ENCODE data around the gene RIMS4.

RIMS4 gene

DNA sequence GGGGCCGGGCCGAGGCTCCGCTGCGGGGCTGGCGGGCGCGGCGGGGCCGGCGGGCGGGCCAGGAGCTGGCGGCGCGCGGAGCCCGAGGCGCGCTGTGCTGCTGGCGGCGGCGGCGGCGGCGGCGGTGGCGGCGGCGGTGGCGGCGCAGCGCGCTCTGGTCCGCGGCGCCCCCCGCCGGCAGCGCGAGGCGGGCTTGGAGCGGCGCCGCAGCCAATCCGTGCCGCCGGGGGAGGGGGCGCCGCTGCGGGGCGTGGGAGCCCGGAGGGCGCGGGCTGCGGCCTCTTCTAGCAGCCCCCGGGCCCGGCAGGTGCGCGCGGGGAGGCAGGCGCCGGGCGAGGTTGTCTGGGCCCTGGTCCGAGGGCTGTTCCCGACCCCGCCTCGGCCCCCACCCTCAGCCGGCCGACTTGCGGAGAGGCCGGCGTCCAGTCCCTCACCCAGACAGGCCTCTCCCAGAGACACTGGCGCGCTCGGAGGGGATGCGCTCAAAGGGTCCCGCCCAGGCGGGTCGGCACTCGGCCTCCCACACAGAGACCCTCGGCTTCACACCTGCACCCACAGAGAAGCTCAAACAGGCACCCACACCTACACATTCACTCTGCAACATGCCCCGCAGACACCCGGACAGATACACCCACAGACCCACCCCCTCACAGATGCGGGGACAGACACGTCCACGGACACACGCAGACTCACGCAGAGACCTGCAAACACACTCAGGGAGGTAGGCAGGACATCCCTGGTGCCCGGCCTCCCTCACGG lies at the start of gene RIMS4:
TSS of gene RIMS4 (minus strand) at position 156 of the 759 bp plus-strand sequence. CDS start 275 bp downstream, outside the sequence.
- no peak for DNase-seq (ENCODE audit: low read depth in 2 of 2)

DNA sequence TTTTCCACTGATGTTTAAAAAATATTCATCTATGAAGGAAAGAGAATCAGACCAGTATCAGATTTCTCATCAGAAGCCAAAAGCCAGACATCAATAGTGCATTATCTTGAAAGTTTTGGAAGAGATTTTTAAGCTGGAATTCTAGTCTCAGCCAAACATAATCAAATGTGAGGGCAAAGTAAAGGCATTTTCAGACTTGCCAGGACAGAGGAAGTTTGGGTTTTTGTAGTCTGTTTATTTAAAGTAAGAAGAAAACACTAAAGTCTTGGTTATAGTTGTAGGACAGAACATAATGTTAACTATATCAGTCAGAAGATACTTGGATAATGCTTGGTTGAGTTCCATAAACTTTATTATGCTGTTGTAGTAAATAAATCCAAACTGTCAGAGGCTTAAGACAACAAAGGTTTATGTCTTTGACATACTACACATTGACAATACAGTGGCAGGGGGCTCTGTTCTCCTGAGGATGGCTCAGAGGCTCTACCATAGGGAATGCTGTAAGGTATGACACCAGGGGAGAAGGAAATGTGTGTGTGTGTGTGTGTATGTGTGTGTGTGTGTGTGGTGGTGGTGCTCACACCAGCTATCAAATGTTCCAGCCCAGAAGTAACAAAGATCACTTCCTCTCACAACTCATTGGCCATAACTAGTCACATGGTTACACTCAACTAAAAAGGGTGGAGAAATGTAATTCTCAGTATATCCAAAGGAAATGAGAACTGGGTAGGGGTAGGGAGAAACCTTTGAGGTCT lies 48.4 kb upstream of the RIMS4 start:
- DNase-seq (ENCODE audit: low read depth in 2 of 2): no peak

DNA sequence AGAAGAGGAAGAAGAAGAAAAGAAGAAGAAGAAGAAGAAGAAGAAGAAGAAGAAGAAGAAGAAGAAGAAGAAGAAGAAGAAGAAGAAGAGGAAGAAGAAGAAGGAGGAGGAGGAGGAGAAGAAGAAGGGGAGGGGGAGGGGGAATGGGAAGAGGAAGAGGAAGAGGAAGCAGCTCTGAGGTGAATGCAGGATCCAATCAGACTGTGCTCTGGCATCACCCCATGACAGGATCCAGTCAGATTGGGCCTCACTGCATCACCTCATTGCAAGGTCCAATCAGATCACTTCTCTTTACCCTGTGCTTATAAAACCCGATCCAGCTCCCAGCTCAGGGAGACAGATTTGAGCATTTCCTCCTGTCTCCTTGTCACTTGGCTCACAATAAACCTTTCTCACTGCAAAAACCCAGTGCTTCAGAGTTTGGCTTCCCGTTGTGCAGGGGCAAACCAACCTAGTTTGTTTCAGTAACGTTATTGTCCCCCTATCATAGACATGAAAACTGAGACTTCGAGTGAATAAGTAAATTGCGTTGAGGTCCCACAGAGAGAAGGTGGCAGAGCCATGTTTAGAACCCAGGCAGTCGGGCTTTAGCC lies 46.6 kb upstream of the RIMS4 start:
- no peak for DNase-seq (ENCODE audit: low read depth in 2 of 2)

DNA sequence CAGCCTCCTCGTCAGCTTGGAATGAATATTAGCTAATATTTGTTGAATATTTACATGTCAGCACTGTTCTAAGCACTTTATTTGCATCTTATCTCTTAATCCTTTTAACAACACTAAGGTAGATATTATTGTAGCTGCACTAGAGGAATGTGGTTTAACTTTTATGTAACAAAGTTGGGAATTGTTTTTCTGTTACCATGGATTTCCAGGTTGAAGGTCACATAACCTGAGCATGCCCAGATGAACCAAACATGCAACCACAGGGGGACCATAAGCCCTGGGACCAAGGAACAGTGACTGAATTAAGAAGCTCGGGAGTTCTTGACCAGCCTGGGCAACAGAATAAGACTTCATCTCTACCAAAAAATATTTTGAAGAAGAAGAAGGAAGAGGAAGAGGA lies 46.1 kb upstream of the RIMS4 start:
- no peak for DNase-seq (ENCODE audit: low read depth in 2 of 2)

DNA sequence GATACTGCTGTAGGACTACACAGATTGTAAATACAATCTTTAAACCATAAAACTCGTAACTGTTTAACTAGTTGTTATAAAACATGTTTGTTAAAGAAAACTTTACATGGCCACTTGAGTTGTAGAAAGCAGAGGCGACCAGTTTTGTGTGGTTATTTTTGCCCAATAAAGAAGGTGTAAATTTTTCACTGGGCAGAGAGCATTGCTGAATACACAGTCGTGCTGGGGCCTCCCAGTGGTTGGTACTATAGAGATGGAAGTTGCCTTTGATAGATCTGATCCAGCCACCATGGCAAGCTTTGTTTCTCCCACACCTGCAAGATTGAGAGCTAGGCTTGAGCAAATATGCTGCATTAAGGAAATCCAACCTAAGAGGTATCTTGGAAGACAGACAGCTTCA lies 41.2 kb upstream of the RIMS4 start:
- no peak for DNase-seq (ENCODE audit: low read depth in 2 of 2)

DNA sequence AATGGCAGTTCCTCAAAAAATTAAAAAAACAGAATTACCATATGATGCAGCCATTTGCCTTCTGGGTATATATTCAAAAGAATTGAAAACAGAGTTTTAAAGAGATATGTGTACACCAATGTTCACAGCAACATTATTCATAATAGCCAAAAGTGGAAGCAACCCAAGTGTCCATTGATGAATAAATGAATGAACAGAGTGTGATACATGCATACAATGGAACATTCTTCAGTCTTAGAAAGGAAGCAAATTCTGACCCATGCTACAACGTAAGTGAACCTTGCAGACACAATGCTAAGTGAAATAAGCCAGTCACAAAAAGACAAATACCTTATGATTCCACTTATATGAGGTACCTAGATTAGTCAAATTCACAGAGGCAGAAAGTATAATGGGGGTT lies 40.5 kb upstream of the RIMS4 start:
- no peak for DNase-seq (ENCODE audit: low read depth in 2 of 2)

DNA sequence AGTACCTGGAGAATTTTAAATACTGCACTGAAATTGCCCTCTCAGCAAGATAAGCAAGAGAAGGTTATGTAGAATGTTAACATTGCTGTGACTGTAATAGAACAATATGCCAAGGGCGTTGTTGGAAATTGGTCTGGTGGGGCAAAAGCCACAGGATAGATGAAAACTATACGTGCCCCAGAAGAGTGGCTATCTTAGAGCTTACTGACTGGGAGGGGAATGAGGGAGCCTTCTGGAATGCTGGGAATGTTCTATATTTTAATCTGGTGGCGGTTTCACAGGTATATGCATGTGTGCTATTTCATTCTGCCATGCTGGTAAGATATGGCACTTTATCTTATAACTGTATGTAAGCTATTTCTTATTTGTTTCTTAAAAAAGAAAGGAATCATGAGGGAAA lies 39.9 kb upstream of the RIMS4 start:
- no peak for DNase-seq (ENCODE audit: low read depth in 2 of 2)

DNA sequence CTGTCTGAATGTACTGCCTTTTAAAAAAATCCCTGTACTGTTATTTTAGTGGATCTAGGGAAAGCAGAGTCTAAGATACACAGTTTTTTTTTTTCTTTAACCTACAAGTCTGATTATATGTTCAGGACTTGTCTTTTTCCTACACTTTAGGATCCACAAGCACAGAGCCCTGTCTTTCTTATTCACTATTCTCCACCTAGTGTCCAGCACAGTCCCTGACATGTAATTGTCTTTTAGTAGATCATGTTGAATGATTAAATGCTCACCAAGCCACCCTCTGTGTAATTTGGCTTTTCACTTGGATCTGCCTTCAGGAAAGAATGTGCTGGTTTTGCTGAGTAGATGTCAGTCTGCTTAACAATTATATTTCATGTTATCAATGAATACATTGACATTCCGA lies 39.4 kb upstream of the RIMS4 start:
- no peak for DNase-seq (ENCODE audit: low read depth in 2 of 2)

DNA sequence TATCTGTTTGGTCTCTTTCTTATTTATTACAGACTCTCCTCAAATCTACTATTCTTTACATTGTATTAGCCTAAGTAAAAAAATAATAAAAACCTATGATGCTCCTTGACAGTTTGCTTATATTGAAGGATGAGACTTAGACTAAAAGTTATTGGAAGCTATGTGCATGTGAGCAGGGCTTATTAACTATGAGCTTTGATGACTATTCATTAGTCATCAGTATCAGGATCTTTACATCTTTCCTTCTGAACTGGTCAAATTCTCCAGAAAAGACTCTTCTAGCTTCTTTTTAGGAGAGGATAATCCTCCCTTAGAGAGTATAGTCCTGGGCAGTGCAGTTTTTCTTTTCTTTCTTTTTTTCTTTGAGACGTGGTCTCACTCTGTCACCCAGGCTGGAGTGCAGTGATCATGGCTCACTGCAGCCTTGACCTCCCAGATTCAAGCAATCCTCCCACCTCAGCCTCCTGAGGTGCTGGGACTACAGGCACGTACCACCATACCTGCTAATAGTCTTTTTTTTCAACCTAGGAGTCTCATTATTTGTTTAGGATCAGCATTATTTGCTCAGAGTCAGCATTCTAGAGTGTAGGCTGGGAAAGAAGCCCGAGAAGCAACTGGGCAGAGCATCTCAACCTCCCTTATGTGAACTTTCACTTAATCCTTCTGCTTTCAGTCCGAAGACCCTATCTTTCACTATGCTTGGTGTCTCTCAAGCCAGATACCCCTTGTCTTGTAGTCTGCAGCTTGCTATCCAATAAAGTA lies 38.1 kb upstream of the RIMS4 start:
- DNase-seq (ENCODE audit: low read depth in 2 of 2): no peak

DNA sequence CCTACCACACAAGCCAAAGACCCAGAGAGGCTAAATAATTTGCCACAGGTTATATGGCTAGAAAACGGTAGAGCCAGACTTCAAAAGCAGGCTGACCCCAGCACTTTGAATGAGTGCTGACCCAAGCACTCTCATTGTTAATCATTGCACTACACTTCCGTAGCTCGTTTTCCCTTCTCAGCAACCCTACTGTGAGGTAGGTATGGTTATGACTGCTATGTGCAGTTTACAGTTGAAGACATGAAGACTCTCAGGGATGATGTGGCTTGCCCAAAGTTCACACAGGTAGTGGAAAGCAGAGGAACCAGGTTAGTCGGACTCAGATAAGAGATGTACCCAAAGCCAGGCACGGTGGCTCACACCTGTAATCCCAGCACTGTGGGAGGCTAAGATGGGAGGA lies 33.5 kb upstream of the RIMS4 start:
- DNase-seq (ENCODE audit: low read depth in 2 of 2): no peak

DNA sequence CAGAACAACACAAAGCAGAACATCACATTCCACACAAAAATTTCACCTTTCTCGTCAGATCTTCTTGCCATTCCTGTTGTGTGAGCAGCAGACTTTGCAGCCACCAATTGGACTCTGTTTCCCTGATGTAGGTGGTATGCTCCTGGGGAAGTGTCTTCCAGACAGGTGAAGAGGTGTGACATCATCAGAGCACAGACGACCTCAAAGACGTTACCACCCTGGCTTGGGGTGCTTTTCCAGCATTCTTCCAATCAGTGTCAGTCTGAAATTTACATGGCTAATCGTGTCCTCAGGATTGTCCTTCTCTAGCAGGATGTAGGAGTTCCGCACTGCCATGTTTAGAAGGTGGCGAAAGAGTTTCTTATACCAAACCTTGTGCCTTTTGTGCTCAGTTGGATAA lies 31.6 kb upstream of the RIMS4 start:
- DNase-seq (ENCODE audit: low read depth in 2 of 2): no peak

DNA sequence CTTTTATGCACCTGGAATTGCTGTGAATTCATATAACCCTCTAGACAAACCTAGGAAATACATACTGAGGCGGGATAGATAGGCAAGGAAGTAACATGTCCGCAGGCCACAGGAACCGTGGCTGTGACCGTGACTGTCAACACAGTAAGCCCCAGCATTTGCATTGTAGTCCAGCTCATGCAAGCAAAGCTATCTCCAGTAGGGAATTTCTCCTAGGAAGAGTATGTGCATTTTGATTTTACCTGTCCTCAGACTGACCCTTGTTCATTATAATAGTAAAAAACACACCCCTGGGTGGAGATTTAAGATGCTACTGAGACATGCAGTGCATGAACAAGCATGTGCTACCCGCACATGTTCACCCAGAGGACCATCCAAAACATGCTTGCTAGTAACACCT lies 30.5 kb upstream of the RIMS4 start:
- DNase-seq (ENCODE audit: low read depth in 2 of 2): no peak

DNA sequence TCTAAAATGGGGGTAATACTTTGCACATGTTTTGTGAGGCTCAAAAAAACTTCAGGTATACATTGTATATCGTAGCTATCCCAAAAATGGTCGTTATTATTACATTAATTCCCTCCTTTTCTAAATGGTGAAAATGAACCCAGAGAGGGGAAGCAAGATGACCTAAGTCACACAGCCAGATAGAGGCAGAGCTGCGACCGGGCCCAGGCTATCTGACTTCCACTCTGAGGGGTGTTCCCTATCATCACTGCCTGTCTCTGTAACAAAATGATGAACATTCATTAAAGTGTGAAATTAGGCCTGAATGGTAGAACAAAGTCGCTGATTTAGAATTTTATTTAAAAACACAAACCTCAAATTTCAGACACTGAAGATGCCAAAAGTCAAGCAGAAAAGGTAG lies 29.1 kb upstream of the RIMS4 start:
- DNase-seq (ENCODE audit: low read depth in 2 of 2): no peak

DNA sequence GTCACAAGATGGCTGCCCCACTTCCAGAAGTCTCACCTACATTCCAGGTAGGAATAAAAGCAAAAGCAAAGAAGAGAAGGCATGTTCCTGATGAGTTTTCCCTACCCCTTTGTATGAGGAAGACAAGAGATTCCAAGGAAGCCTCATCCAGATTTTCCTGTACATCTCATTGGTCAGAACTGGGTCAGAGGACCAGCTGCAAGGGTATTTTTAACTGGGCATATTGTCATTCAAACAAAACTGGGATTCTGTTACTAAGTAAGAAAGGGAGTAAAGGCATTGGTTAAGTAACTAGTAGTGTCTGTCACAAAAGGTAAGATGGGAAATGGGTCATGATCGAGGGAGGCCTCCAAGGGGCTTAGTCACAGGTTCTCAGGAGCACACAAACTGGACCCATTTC lies 28.2 kb upstream of the RIMS4 start:
- no peak for DNase-seq (ENCODE audit: low read depth in 2 of 2)

DNA sequence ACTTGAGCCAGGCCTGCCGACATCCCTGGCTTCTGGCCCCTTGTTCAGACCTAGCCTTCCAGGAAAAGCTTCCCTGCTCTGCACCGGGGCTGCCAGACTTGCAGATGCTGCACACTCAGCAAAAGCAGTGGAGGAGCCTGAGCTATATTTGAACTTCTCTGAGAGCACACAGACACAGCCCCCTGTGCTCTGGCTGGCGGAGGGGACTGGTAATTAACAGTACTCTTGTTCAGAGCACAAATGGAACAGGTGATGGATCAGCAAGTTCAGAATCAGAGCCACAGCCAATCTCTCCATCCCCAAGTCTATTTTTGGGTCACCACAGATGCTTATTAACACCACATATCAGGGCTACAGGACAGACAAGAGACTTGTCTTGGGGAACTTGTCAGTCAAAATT lies 27.6 kb upstream of the RIMS4 start:
- no peak for DNase-seq (ENCODE audit: low read depth in 2 of 2)

DNA sequence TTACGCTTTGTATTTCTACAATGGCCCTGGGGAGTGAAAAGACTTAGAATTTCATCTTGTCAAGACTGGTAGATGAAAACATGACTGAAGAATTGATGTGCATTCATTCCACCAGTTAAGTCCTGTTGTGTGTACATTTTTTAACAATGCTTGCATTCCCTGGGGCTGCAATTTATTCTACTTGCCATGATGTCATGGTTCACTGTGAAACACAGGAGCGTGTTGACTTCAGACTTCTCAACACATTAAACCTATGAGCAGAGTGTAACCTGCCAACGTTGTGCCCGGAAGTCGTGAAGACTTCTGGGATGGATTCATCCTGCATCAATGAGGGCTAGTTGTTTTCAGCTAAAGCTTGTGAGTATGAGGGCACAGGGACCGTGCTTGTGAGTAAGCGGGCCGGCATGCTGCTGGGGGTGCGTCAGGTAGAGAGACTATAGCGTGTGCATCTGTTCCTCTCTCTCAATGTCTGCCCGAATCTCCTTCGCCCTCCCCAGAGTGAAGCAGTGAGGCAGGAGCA lies 26.3 kb upstream of the RIMS4 start:
- no peak for DNase-seq (ENCODE audit: low read depth in 2 of 2)

DNA sequence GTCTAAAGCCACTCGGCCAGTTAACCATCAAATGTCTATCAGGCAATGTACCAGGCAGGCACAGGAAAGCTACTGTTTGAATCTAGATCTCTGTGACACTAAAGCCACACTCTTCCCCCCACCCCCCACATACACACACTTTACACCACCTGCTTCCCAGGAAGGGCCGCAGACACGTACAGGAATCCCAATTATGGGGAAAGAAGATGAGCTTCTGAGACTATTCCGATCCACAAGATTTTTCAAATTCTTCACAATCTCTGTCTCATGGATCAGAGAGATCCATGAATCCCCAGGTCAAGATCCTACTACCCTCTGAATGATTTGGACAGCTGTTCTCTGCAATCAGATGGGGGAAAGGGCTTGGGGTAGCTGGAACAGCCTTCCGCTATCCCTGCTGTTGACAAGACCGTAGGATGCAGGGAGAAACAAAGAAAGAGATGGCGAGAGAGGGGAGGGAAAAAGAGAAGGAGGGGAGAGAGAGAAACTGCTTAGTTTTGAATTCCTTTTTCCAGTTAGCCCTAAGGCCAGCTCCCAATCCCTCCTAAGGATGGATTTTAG lies 25.4 kb upstream of the RIMS4 start:
- DNase-seq (ENCODE audit: low read depth in 2 of 2): no peak

DNA sequence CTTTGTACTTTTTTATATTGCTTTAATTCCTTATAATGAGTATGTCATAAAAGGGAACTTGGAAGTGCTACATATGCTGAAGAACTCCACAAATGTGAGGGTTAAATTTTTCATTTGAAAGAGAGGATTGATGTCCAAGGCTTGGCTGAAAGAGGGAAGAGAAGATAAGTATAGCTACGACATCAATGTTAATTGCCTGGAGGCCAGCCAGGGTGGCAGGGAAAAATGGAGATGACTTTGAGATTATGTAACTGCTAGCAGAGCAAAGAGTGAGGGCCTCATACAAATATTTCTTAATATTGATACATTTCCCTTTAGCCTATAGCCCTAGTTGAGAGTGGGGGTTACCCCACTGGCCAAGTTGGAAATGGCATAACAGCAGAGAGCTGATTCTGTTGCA lies 24.8 kb upstream of the RIMS4 start:
- no peak for DNase-seq (ENCODE audit: low read depth in 2 of 2)

DNA sequence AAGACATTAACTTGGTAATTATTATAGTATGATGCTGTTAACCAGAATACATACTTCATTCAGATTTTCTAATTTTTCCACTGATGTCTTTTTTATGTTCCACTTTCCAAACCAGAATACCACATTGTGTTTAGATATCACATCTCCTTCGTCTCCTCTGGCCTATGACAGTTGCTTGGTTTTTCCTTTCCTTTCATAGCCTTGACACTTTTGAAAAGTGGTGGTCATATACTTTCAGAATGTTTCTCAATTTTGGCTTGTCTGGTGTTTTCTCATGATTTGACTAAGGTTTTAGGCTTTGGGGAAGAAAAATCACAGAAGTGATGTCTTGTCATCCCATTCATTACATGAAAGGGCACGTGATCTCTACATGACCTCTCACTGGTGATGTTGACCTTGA lies 24.3 kb upstream of the RIMS4 start:
- no peak for DNase-seq (ENCODE audit: low read depth in 2 of 2)

DNA sequence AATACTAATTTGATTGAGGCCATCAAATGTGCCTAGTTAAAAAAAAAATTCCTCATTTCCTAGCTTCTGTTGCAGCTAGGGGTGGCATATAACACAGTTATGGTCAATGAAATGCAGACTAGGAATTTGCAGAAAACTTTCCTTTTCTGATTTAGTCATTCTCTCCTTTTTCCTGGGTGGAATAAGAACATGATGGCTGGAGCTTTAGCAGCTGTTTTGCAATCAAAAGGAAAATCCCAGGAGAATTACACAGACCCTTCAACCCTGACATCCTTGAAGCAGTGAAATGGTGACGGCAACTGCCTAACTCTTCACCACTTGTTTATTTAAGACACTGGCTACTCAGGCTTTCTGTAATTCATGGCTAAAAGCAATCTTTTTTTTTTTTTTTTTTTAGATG lies 23.1 kb upstream of the RIMS4 start:
- DNase-seq (ENCODE audit: low read depth in 2 of 2): no peak

DNA sequence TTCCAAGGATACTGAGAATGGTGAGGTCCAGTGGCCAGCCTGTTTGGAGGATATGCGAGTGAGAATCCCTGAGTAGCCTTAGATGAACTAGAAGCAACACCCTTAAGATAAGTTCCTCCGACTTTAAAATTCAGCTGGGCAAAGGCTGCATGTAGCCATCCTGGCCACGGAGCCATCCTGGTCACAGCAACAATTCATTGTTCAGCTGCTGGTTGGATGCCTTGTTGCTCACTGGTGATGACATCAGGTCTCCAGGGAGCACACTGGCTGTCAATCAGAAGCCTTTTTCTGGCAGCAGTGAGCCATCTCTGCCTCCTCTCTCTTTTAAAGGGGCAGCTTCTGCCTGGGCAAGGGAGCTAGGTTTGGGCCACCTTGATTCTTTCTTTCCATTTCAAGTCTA lies 22.4 kb upstream of the RIMS4 start:
- DNase-seq (ENCODE audit: low read depth in 2 of 2): no peak

DNA sequence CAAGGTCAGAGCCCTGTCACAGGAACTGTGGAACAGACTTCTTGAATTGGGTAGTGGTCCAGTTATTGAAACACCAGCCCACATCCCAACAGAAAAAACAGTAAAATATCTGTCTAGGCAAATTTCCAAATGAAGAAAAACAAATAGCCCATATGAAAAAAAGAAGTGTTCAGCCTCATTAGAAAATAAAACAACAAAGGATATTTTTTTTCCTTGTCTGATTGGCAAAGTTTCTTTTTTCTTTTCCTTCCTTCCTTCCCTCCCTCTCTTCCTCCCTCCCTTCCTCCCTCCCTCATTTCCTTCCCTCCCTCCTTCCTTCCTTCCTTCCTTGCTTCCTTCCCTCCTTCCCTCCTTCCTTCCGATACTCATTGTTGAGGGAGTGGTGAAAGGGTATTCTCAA lies 20.6 kb upstream of the RIMS4 start:
- no peak for DNase-seq (ENCODE audit: low read depth in 2 of 2)

Measured in stimulated activated CD4-positive, alpha-beta T cell treated with anti-CD3 and anti-CD28 coated beads, Interleukin-12 subunit alpha, Interleukin-12 subunit beta, amount 100 ng/mL, for 24 hours (primary cell).